Type B pancreatic cell (in vitro differentiated cells): ENCODE measurements around the gene TTLL11. TPM values are rescaled to one million over a fixed set of nuclear protein-coding genes. Genes with fewer than 3 reads are reported as not detected.

Experiments used
- DNase-seq: peaks from one replicate; pipeline ENCODE4 v3.0.0; 2021; ENCODE audit warnings: mixed read lengths; ENCODE audit not compliant: unreplicated experiment; ENCODE audit errors: extremely low spot score
- H3K27ac Mint-ChIP-seq: 2 replicates; pipeline ENCODE4 v1.8.0; 2021; ENCODE audit warnings: mild to moderate bottlenecking, mixed read lengths
- H3K27me3 Mint-ChIP-seq: 2 replicates; pipeline ENCODE4 v1.8.0; 2021; ENCODE audit warnings: mixed read lengths
- H3K36me3 Mint-ChIP-seq: 2 replicates; pipeline ENCODE4 v1.8.0; 2021; ENCODE audit warnings: mixed read lengths
- H3K4me1 Mint-ChIP-seq: one replicate; pipeline ENCODE4 v1.8.0; 2021; ENCODE audit warnings: mixed read lengths; ENCODE audit not compliant: unreplicated experiment
- H3K4me3 Mint-ChIP-seq: 2 replicates; pipeline ENCODE4 v1.8.0; 2021; ENCODE audit warnings: mild to moderate bottlenecking, mixed read lengths
- H3K9me3 Mint-ChIP-seq: 2 replicates; pipeline ENCODE4 v1.8.0; 2021; ENCODE audit warnings: mixed read lengths
- CTCF ChIP-seq: fragments of 200-600 bp; sonication (generic); conservative IDR thresholded peaks from 2 replicates; pipeline ENCODE4 v1.5.0; 2021; ENCODE audit warnings: antibody characterized with exemption, mild to moderate bottlenecking
- total RNA-seq: library from RNA; stranded (reverse); gene quantifications from 2 replicates; pipeline ENCODE4 v1.2.1, GENCODE V29; 2021; ENCODE audit warnings: low replicate concordance

Gene TTLL11
- total RNA-seq, 1 donor from 2014 or later, result 8.6 TPM

GRCh38 chr9:121812159-121812735 lies 280.9 kb downstream of the TTLL11 start:
- Mint-ChIP-seq H3K27ac (no peak overlapping the region), H3K36me3 (no peaks in the 10 kb centered on the region), H3K27me3 (peaks cover 8% of the 10 kb centered on the region), H3K4me1 (peaks cover 25% of the 10 kb centered on the region), H3K4me3 (no peak overlapping the region), H3K9me3 (no peaks in the 10 kb centered on the region)
- DNase-seq, result no peak
- no peak for TF ChIP-seq CTCF

GRCh38 chr9:121811751-121812150 lies 281.4 kb downstream of the TTLL11 start:
- Mint-ChIP-seq H3K36me3 (no peaks in the 10 kb centered on the region), H3K4me1 (peaks cover 20% of the 10 kb centered on the region), H3K27ac (no peak overlapping the region), H3K27me3 (peaks cover 3% of the 10 kb centered on the region), H3K9me3 (no peaks in the 10 kb centered on the region), H3K4me3 (no peak overlapping the region)
- no peak for TF ChIP-seq CTCF
- no peak for DNase-seq

- Mint-ChIP-seq H3K27ac (no peak overlapping the region), H3K9me3 (no peaks in the 10 kb centered on the region)
Observed at GRCh38 chr9:121811140-121811539, 282.0 kb downstream of the TTLL11 start.

GRCh38 chr9:121810489-121810888 lies 282.6 kb downstream of the TTLL11 start:
- H3K27ac Mint-ChIP-seq, result no peak overlapping the region
- no peaks in the 10 kb centered on the region for H3K36me3 Mint-ChIP-seq
- peaks cover 7% of the 10 kb centered on the region for H3K4me1 Mint-ChIP-seq
- H3K4me3 Mint-ChIP-seq, result no peak overlapping the region
- no peaks in the 10 kb centered on the region for H3K27me3 Mint-ChIP-seq
- no peak for DNase-seq
- no peak for TF ChIP-seq CTCF
- H3K9me3 Mint-ChIP-seq, result no peaks in the 10 kb centered on the region

More at GRCh38 chr9:121811140-121811539, 282.0 kb downstream of the TTLL11 start:
- Mint-ChIP-seq H3K27me3 (no peaks in the 10 kb centered on the region), H3K4me3 (no peak overlapping the region), H3K36me3 (no peaks in the 10 kb centered on the region), H3K4me1 (peaks cover 14% of the 10 kb centered on the region)
- TF ChIP-seq CTCF, result no peak
- no peak for DNase-seq

- no peak overlapping the region for H3K27ac Mint-ChIP-seq
- TF ChIP-seq CTCF, result no peak
- peaks cover 5% of the 10 kb centered on the region for H3K9me3 Mint-ChIP-seq
- H3K4me3 Mint-ChIP-seq, result no peak overlapping the region
- no peaks in the 10 kb centered on the region for H3K4me1 Mint-ChIP-seq
- no peaks in the 10 kb centered on the region for H3K27me3 Mint-ChIP-seq
- DNase-seq, result no peak
- no peaks in the 10 kb centered on the region for H3K36me3 Mint-ChIP-seq
Observed at GRCh38 chr9:121809356-121810050, 283.6 kb downstream of the TTLL11 start.
